ENCODE data around the gene WLS.

WLS gene

GRCh38 chr1:68217618-68218017 is 14.7 kb downstream of the WLS start:
- H3K4me2 ChIP-seq (ENCODE audit: low read depth, low read length), result no peak overlapping the region
- no peaks in the 10 kb centered on the region for H4K20me1 ChIP-seq (ENCODE audit: insufficient read depth, low read length)
- no peaks in the 10 kb centered on the region for H3F3A ChIP-seq (ENCODE audit: insufficient read depth, low read length)
- H3K9me2 ChIP-seq (replicated peaks; ENCODE audit: insufficient read depth, low read length), result no peaks in the 10 kb centered on the region
- TF ChIP-seq EZH2 (optimal IDR thresholded peaks at IDR 0.05; ENCODE audit: low read depth, low read length), result no peak
- no peak for TF ChIP-seq CTCF (IDR thresholded peaks at IDR 0.05; ENCODE audit: low read length)
- no peak for TF ChIP-seq EZH2phosphoT487 (IDR thresholded peaks at IDR 0.05; ENCODE audit: low read length)
- H3K36me3 ChIP-seq (replicated peaks; ENCODE audit: insufficient read depth, low read length), result no peaks in the 10 kb centered on the region
- H3K9me3 ChIP-seq (replicated peaks; ENCODE audit: insufficient read depth, low read length), result no peaks in the 10 kb centered on the region
- no peak overlapping the region for H3K27ac ChIP-seq (ENCODE audit: low read length)
- no peaks in the 10 kb centered on the region for H3K27me3 ChIP-seq (replicated peaks; ENCODE audit: insufficient read depth, low read length)
- no peak overlapping the region for H2AFZ ChIP-seq (ENCODE audit: low read length)
- 0 out of 2 replicates have a peak, but pooled peaks cover 5% of the 10 kb centered on the region for H3K4me1 ChIP-seq (ENCODE audit: low read length)
- no peak overlapping the region for H3K9ac ChIP-seq (ENCODE audit: low read length)
- H3K79me2 ChIP-seq (ENCODE audit: low read length), result no peaks in the 10 kb centered on the region
- H3K4me3 ChIP-seq (ENCODE audit: low read length), result no peak overlapping the region
- no peak for DNase-seq

GRCh38 chr1:68217060-68217554 is 15.2 kb downstream of the WLS start:
- Histone ChIP-seq H3K9me2 (replicated peaks; ENCODE audit: insufficient read depth, low read length) (no peaks in the 10 kb centered on the region), H3K79me2 (ENCODE audit: low read length) (no peaks in the 10 kb centered on the region), H3K4me1 (ENCODE audit: low read length) (0 out of 2 replicates have a peak, but pooled peaks cover 5% of the 10 kb centered on the region), H3K27me3 (replicated peaks; ENCODE audit: insufficient read depth, low read length) (no peaks in the 10 kb centered on the region), H3K27ac (ENCODE audit: low read length) (no peak overlapping the region), H2AFZ (ENCODE audit: low read length) (no peak overlapping the region), H3K4me2 (ENCODE audit: low read depth, low read length) (no peak overlapping the region), H4K20me1 (ENCODE audit: insufficient read depth, low read length) (no peaks in the 10 kb centered on the region), H3F3A (ENCODE audit: insufficient read depth, low read length) (no peaks in the 10 kb centered on the region), H3K9ac (ENCODE audit: low read length) (no peak overlapping the region), H3K36me3 (replicated peaks; ENCODE audit: insufficient read depth, low read length) (no peaks in the 10 kb centered on the region), H3K9me3 (replicated peaks; ENCODE audit: insufficient read depth, low read length) (no peaks in the 10 kb centered on the region), H3K4me3 (ENCODE audit: low read length) (no peak overlapping the region)
- TF ChIP-seq CTCF (IDR thresholded peaks at IDR 0.05; ENCODE audit: low read length) (no peak), EZH2phosphoT487 (IDR thresholded peaks at IDR 0.05; ENCODE audit: low read length) (no peak), EZH2 (optimal IDR thresholded peaks at IDR 0.05; ENCODE audit: low read depth, low read length) (no peak)
- DNase-seq, result no peak

GRCh38 chr1:68216089-68216772 is 16.1 kb downstream of the WLS start:
- no peaks in the 10 kb centered on the region for H3K9me2 ChIP-seq (replicated peaks; ENCODE audit: insufficient read depth, low read length)
- H3K4me1 ChIP-seq (ENCODE audit: low read length), result 0 out of 2 replicates have a peak, but pooled peaks cover 5% of the 10 kb centered on the region
- no peak overlapping the region for H3K27ac ChIP-seq (ENCODE audit: low read length)
- H3K4me3 ChIP-seq (ENCODE audit: low read length), result no peak overlapping the region
- H3K4me2 ChIP-seq (ENCODE audit: low read depth, low read length), result no peak overlapping the region
- no peaks in the 10 kb centered on the region for H3F3A ChIP-seq (ENCODE audit: insufficient read depth, low read length)
- H3K9ac ChIP-seq (ENCODE audit: low read length), result no peak overlapping the region
- no peak overlapping the region for H2AFZ ChIP-seq (ENCODE audit: low read length)
- TF ChIP-seq EZH2 (optimal IDR thresholded peaks at IDR 0.05; ENCODE audit: low read depth, low read length) (no peak), EZH2phosphoT487 (IDR thresholded peaks at IDR 0.05; ENCODE audit: low read length) (no peak)
- no peaks in the 10 kb centered on the region for H3K36me3 ChIP-seq (replicated peaks; ENCODE audit: insufficient read depth, low read length)
- no peaks in the 10 kb centered on the region for H3K9me3 ChIP-seq (replicated peaks; ENCODE audit: insufficient read depth, low read length)
- no peaks in the 10 kb centered on the region for H3K79me2 ChIP-seq (ENCODE audit: low read length)
- DNase-seq, result no peak
- H3K27me3 ChIP-seq (replicated peaks; ENCODE audit: insufficient read depth, low read length), result no peaks in the 10 kb centered on the region
- no peaks in the 10 kb centered on the region for H4K20me1 ChIP-seq (ENCODE audit: insufficient read depth, low read length)

GRCh38 chr1:68213843-68214242 is 18.5 kb downstream of the WLS start:
- no peak for TF ChIP-seq EZH2 (optimal IDR thresholded peaks at IDR 0.05; ENCODE audit: low read depth, low read length)
- TF ChIP-seq CTCF (IDR thresholded peaks at IDR 0.05; ENCODE audit: low read length), result no peak
- TF ChIP-seq EZH2phosphoT487 (IDR thresholded peaks at IDR 0.05; ENCODE audit: low read length), result no peak
- H3K36me3 ChIP-seq (replicated peaks; ENCODE audit: insufficient read depth, low read length), result no peaks in the 10 kb centered on the region
- no peaks in the 10 kb centered on the region for H3K9me2 ChIP-seq (replicated peaks; ENCODE audit: insufficient read depth, low read length)
- no peaks in the 10 kb centered on the region for H4K20me1 ChIP-seq (ENCODE audit: insufficient read depth, low read length)
- DNase-seq, result no peak
- H3K4me1 ChIP-seq (ENCODE audit: low read length), result 0 out of 2 replicates have a peak, but pooled peaks cover 5% of the 10 kb centered on the region
- no peak overlapping the region for H3K9ac ChIP-seq (ENCODE audit: low read length)
- no peak overlapping the region for H3K4me2 ChIP-seq (ENCODE audit: low read depth, low read length)
- no peaks in the 10 kb centered on the region for H3K9me3 ChIP-seq (replicated peaks; ENCODE audit: insufficient read depth, low read length)
- no peak overlapping the region for H2AFZ ChIP-seq (ENCODE audit: low read length)
- no peaks in the 10 kb centered on the region for H3F3A ChIP-seq (ENCODE audit: insufficient read depth, low read length)
- no peaks in the 10 kb centered on the region for H3K27me3 ChIP-seq (replicated peaks; ENCODE audit: insufficient read depth, low read length)
- H3K79me2 ChIP-seq (ENCODE audit: low read length), result no peaks in the 10 kb centered on the region
- H3K27ac ChIP-seq (ENCODE audit: low read length), result no peak overlapping the region
- H3K4me3 ChIP-seq (ENCODE audit: low read length), result no peak overlapping the region
